ENCODE data around the gene OR2A42. TPM values are rescaled to one million over a fixed set of nuclear protein-coding genes. Genes with fewer than 3 reads are reported as not detected.
"Not testable (repeated sequence)": the region's sequence is repeated elsewhere in the genome, so short reads cannot be mapped to it uniquely, and the experiment has no call there.

Gene OR2A42
- total RNA-seq, 3 donors from 2014 or later (not counting 1 experiment from before 2014, with no cell fraction given) = not detected

DNA sequence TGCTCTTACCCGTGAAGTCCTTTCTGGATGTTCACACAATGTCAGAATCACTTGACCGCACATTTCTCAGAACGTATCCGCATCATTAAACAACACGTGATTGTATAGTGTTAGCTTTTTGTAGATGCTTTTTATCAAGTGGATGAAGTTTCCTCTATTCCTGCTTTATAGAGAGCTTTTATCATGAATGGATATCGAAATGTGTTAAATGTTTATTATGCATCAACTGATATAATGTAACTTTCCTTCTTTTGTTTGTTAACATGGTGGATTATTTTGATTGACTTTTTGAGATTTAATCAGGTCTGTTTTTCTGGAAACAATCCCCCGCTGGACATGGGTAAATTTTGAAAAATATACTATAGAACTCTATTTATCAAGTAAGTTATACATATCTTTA, 25.3 kb upstream of the OR2A42 start, which contains the start of gene OR2A7:
Gene OR2A7 (minus strand): TSS at position 101 of the 400 bp plus-strand sequence. CDS start 5,164 bp downstream, outside the sequence.
- H3K36me3 ChIP-seq (ENCODE audit: control insufficient read depth, insufficient read depth, low read length); H3K9me3 Mint-ChIP-seq; H3K27ac Mint-ChIP-seq; ATAC-seq; H3K4me1 Mint-ChIP-seq; intact Hi-C loops (cut with micrococcal nuclease); H3K27ac ChIP-seq (ENCODE audit: low read length); H3K36me3 Mint-ChIP-seq; H3K27me3 Mint-ChIP-seq (ENCODE audit: low read depth in 2 of 2); H3K4me3 ChIP-seq (ENCODE audit: low read length); H3K4me1 ChIP-seq (ENCODE audit: control insufficient read depth, insufficient read depth, low read length); H3K4me3 Mint-ChIP-seq; DNase-seq; H3K27me3 ChIP-seq (ENCODE audit: control insufficient read depth, insufficient read depth, low read length); H3K9me3 ChIP-seq (ENCODE audit: control insufficient read depth, insufficient read depth, low read length): not testable (repeated sequence)
- 96% methylated on average over 4 of the region's 7 CpGs for WGBS (ENCODE audit: insufficient coverage)

DNA sequence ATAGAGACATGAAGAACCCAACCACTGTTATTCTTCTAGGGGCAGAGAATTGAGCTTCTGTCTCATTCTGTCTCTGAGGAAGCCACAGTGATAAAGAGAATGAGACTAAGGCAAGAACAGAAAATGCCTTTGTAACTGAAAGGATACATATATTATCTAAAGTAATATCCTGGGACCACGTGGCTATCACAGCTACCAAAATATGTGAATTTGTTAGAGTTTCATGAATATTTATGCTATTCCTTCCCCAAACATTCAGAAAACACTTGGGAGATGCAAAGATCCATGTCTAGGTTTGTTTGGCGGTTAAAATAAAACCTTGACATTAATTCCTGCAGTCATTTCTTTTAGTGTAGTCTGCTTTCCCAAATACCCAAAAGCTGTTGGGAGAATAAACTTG, 22.7 kb upstream of the OR2A42 start:
- H3K9me3 Mint-ChIP-seq; H3K27ac Mint-ChIP-seq; H3K4me1 ChIP-seq (ENCODE audit: control insufficient read depth, insufficient read depth, low read length); H3K9me3 ChIP-seq (ENCODE audit: control insufficient read depth, insufficient read depth, low read length); H3K27ac ChIP-seq (ENCODE audit: low read length); H3K4me3 ChIP-seq (ENCODE audit: low read length); DNase-seq; ATAC-seq; H3K4me1 Mint-ChIP-seq; H3K4me3 Mint-ChIP-seq; H3K36me3 Mint-ChIP-seq; H3K27me3 Mint-ChIP-seq (ENCODE audit: low read depth in 2 of 2); H3K36me3 ChIP-seq (ENCODE audit: control insufficient read depth, insufficient read depth, low read length); H3K27me3 ChIP-seq (ENCODE audit: control insufficient read depth, insufficient read depth, low read length); intact Hi-C loops (cut with micrococcal nuclease): not testable (repeated sequence)
- WGBS (ENCODE audit: insufficient coverage) = no CpG with 5 or more reads among the region's 2 CpGs

GRCh38 chr7:144259067-144259466, 19.7 kb upstream of the OR2A42 start:
- H3K9me3 ChIP-seq (ENCODE audit: control insufficient read depth, insufficient read depth, low read length); H3K27ac ChIP-seq (ENCODE audit: low read length); H3K36me3 Mint-ChIP-seq; H3K27me3 Mint-ChIP-seq (ENCODE audit: low read depth in 2 of 2); H3K9me3 Mint-ChIP-seq; H3K4me3 ChIP-seq (ENCODE audit: low read length); H3K27ac Mint-ChIP-seq; DNase-seq; H3K4me3 Mint-ChIP-seq; H3K36me3 ChIP-seq (ENCODE audit: control insufficient read depth, insufficient read depth, low read length); ATAC-seq; intact Hi-C loops (cut with micrococcal nuclease); H3K4me1 ChIP-seq (ENCODE audit: control insufficient read depth, insufficient read depth, low read length); H3K27me3 ChIP-seq (ENCODE audit: control insufficient read depth, insufficient read depth, low read length); H3K4me1 Mint-ChIP-seq: not testable (repeated sequence)
- WGBS (ENCODE audit: insufficient coverage) = no CpG with 5 or more reads among the region's 14 CpGs

GRCh38 chr7:144256112-144256511, 16.7 kb upstream of the OR2A42 start:
- H3K9me3 Mint-ChIP-seq = no peaks in the 10 kb centered on the region
- H3K9me3 ChIP-seq (ENCODE audit: control insufficient read depth, insufficient read depth, low read length) = no peaks in the 10 kb centered on the region
- ATAC-seq (no peak), DNase-seq (peak in 1 of 2 donors; percentile 1)
- TF ChIP-seq, protein P1, sequence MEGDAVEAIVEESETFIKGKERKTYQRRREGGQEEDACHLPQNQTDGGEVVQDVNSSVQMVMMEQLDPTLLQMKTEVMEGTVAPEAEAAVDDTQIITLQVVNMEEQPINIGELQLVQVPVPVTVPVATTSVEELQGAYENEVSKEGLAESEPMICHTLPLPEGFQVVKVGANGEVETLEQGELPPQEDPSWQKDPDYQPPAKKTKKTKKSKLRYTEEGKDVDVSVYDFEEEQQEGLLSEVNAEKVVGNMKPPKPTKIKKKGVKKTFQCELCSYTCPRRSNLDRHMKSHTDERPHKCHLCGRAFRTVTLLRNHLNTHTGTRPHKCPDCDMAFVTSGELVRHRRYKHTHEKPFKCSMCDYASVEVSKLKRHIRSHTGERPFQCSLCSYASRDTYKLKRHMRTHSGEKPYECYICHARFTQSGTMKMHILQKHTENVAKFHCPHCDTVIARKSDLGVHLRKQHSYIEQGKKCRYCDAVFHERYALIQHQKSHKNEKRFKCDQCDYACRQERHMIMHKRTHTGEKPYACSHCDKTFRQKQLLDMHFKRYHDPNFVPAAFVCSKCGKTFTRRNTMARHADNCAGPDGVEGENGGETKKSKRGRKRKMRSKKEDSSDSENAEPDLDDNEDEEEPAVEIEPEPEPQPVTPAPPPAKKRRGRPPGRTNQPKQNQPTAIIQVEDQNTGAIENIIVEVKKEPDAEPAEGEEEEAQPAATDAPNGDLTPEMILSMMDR (IDR thresholded peaks at IDR 0.05) = no peak
- no peaks in the 10 kb centered on the region for H3K4me1 ChIP-seq (ENCODE audit: control insufficient read depth, insufficient read depth, low read length)
- H3K27me3 Mint-ChIP-seq (ENCODE audit: low read depth in 2 of 2) = peaks cover 0 to 7% of the 10 kb centered on the region in 2 donors
- intact Hi-C loops (cut with micrococcal nuclease) = no loop called here
- no peak overlapping the region for H3K27ac ChIP-seq (ENCODE audit: low read length)
- H3K4me1 Mint-ChIP-seq = no peaks in the 10 kb centered on the region
- WGBS (ENCODE audit: insufficient coverage) = 76% methylated on average over 2 of the region's 3 CpGs
- no peak overlapping the region for H3K4me3 ChIP-seq (ENCODE audit: low read length)
- H3K4me3 Mint-ChIP-seq = no peak overlapping the region
- H3K36me3 ChIP-seq (ENCODE audit: control insufficient read depth, insufficient read depth, low read length) = no peaks in the 10 kb centered on the region
- H3K36me3 Mint-ChIP-seq = no peaks in the 10 kb centered on the region
- no peak overlapping the region for H3K27ac Mint-ChIP-seq
- H3K27me3 ChIP-seq (ENCODE audit: control insufficient read depth, insufficient read depth, low read length) = no peaks in the 10 kb centered on the region

- Mint-ChIP-seq H3K27ac (no peak overlapping the region), H3K36me3 (no peaks in the 10 kb centered on the region), H3K9me3 (no peaks in the 10 kb centered on the region), H3K27me3 (ENCODE audit: low read depth in 2 of 2) (peaks cover 0 to 7% of the 10 kb centered on the region in 2 donors), H3K4me1 (no peaks in the 10 kb centered on the region), H3K4me3 (no peak overlapping the region)
- TF ChIP-seq, protein P1 (IDR thresholded peaks at IDR 0.05) = no peak
- Histone ChIP-seq H3K4me3 (ENCODE audit: low read length) (no peak overlapping the region), H3K27me3 (ENCODE audit: control insufficient read depth, insufficient read depth, low read length) (no peaks in the 10 kb centered on the region), H3K36me3 (ENCODE audit: control insufficient read depth, insufficient read depth, low read length) (no peaks in the 10 kb centered on the region), H3K9me3 (ENCODE audit: control insufficient read depth, insufficient read depth, low read length) (no peaks in the 10 kb centered on the region), H3K27ac (ENCODE audit: low read length) (no peak overlapping the region), H3K4me1 (ENCODE audit: control insufficient read depth, insufficient read depth, low read length) (no peaks in the 10 kb centered on the region)
- 84% methylated on average over 5 of the region's 5 CpGs for WGBS (ENCODE audit: insufficient coverage)
- no peak for ATAC-seq
- intact Hi-C loops (cut with micrococcal nuclease) = no loop called here
- DNase-seq = peak in 1 of 2 donors; percentile 2
Measured at GRCh38 chr7:144255471-144255897, 16.1 kb upstream of the OR2A42 start.

DNA sequence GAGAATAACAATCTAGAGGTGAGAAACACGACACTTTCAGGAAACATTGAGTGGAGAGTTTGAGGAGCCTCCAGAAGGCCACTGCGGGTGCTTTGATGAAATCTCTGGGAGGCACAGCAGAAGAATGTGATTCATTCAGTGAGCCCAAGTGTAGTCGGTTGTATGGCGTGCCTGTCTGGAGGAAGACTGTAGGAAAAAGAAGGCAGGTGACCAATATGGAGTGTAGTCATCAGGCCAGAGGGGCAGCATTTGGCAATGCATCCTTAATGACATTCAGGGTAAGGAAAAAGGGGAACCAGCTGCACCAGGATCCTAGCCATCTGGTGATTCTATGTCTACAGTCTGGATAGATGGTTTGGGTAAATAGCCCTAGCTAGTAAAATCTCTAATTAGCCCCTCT, 12.9 kb upstream of the OR2A42 start:
- H3K4me3 Mint-ChIP-seq; H3K27ac ChIP-seq (ENCODE audit: low read length); H3K4me1 Mint-ChIP-seq; H3K36me3 ChIP-seq (ENCODE audit: control insufficient read depth, insufficient read depth, low read length); intact Hi-C loops (cut with micrococcal nuclease); H3K4me1 ChIP-seq (ENCODE audit: control insufficient read depth, insufficient read depth, low read length); H3K27me3 Mint-ChIP-seq (ENCODE audit: low read depth in 2 of 2); H3K27ac Mint-ChIP-seq; H3K27me3 ChIP-seq (ENCODE audit: control insufficient read depth, insufficient read depth, low read length); ATAC-seq; H3K9me3 ChIP-seq (ENCODE audit: control insufficient read depth, insufficient read depth, low read length); H3K4me3 ChIP-seq (ENCODE audit: low read length); H3K36me3 Mint-ChIP-seq; H3K9me3 Mint-ChIP-seq; DNase-seq: not testable (repeated sequence)
- no CpG with 5 or more reads among the region's 4 CpGs for WGBS (ENCODE audit: insufficient coverage)

Measured in natural killer cell (primary cell).